SK-N-SH treated with all-trans-retinoic acid at 6 μM for 48 hours (cell line): ENCODE data around the gene ZNF846.

Experiments used
- ATAC-seq: fragments of 200-7000 bp; cut with Tn5 transposase; 3 replicates; pipeline ENCODE4 v1.9.1; 2020; ENCODE audit warnings: mild to moderate bottlenecking, moderate library complexity
- ARNTL ChIP-seq: fragments of 450-650 bp; formaldehyde crosslinking; IDR thresholded peaks from 2 replicates; pipeline ENCODE4 v1.5.0; 2020; ENCODE audit warnings: low read depth, mild to moderate bottlenecking, moderate library complexity, borderline replicate concordance
- CREB5 ChIP-seq: fragments of 250-450 bp; sonication (Bioruptor Pico); IDR thresholded peaks from 2 replicates; pipeline ENCODE4 v1.5.1; 2020; ENCODE audit warnings: low read depth, mild to moderate bottlenecking, moderate library complexity
- CSDC2 ChIP-seq: fragments of 250-450 bp; sonication (Bioruptor Pico); IDR thresholded peaks from 2 replicates; pipeline ENCODE4 v1.5.0; 2020; ENCODE audit warnings: mild to moderate bottlenecking, moderate library complexity
- ESRRG ChIP-seq: fragments of 250-450 bp; sonication (Bioruptor Pico); IDR thresholded peaks from 2 replicates; pipeline ENCODE4 v1.6.1; 2021; ENCODE audit warnings: mild to moderate bottlenecking
- GLIS3 ChIP-seq: fragments of 250-450 bp; sonication (Bioruptor Pico); IDR thresholded peaks from 2 replicates; pipeline ENCODE4 v1.5.0; 2020; ENCODE audit warnings: mild to moderate bottlenecking, moderate library complexity
- ISL1 ChIP-seq: fragments of 250-450 bp; sonication (Bioruptor Pico); IDR thresholded peaks from 2 replicates; pipeline ENCODE4 v2.1.2; 2022; ENCODE audit warnings: mild to moderate bottlenecking, moderate library complexity
- OSR1 ChIP-seq: fragments of 250-450 bp; sonication (Bioruptor Pico); IDR thresholded peaks from 2 replicates; pipeline ENCODE4 v1.8.0; 2022; ENCODE audit warnings: moderate library complexity, mild to moderate bottlenecking, inconsistent platforms
- POU6F1 ChIP-seq: fragments of 250-450 bp; sonication (Bioruptor Pico); IDR thresholded peaks from 2 replicates; pipeline ENCODE4 v1.8.0; 2021; ENCODE audit warnings: low read depth, mild to moderate bottlenecking, moderate library complexity, borderline replicate concordance
- PPARA ChIP-seq: fragments of 250-450 bp; sonication (Bioruptor Pico); IDR thresholded peaks from 2 replicates; pipeline ENCODE4 v1.5.0; 2020; ENCODE audit warnings: mild to moderate bottlenecking, borderline replicate concordance
- RARB ChIP-seq: fragments of 250-450 bp; sonication (Bioruptor Pico); IDR thresholded peaks from 2 replicates; pipeline ENCODE4 v1.8.0; 2021; ENCODE audit warnings: mild to moderate bottlenecking, moderate library complexity
- SNAI2 ChIP-seq: fragments of 250-450 bp; sonication (Bioruptor Pico); IDR thresholded peaks from 2 replicates; pipeline ENCODE4 v1.5.0; 2020; ENCODE audit warnings: mild to moderate bottlenecking, moderate library complexity
- TCF4 ChIP-seq: fragments of 250-450 bp; sonication (Bioruptor Pico); IDR thresholded peaks from 2 replicates; pipeline ENCODE4 v1.8.0; 2021; ENCODE audit warnings: mild to moderate bottlenecking, moderate library complexity, borderline replicate concordance
- ZC3H10 ChIP-seq: fragments of 250-450 bp; sonication (Bioruptor Pico); IDR thresholded peaks from 2 replicates; pipeline ENCODE4 v1.5.1; 2021; ENCODE audit warnings: mild to moderate bottlenecking, moderate library complexity
- ZFP3 ChIP-seq: fragments of 250-450 bp; sonication (Bioruptor Pico); IDR thresholded peaks from 2 replicates; pipeline ENCODE4 v1.5.0; 2020; ENCODE audit warnings: mild to moderate bottlenecking, moderate library complexity
- ZFP30 ChIP-seq: fragments of 450-650 bp; formaldehyde crosslinking; IDR thresholded peaks from 2 replicates; pipeline ENCODE4 v1.5.0; 2022; ENCODE audit warnings: mild to moderate bottlenecking, moderate library complexity
- ZNF565 ChIP-seq: fragments of 450-650 bp; formaldehyde crosslinking; conservative IDR thresholded peaks from 2 replicates; pipeline ENCODE4 v1.5.0; 2020; ENCODE audit warnings: low read depth, mild to moderate bottlenecking, moderate library complexity
- ZNF70 ChIP-seq: fragments of 450-650 bp; formaldehyde crosslinking; IDR thresholded peaks from 2 replicates; pipeline ENCODE4 v1.5.0; 2020; ENCODE audit warnings: mild to moderate bottlenecking, moderate library complexity
- ZNF8 ChIP-seq: fragments of 450-650 bp; formaldehyde crosslinking; IDR thresholded peaks from 2 replicates; pipeline ENCODE4 v1.5.0; 2020; ENCODE audit warnings: mild to moderate bottlenecking, moderate library complexity
- TF ChIP-seq, protein P1 (sequence below): fragments of 250-450 bp; sonication (Bioruptor Pico); IDR thresholded peaks from 2 replicates; pipeline ENCODE4 v1.5.0; 2020; ENCODE audit warnings: mild to moderate bottlenecking, moderate library complexity

The ZNF846 gene

GRCh38 chr19:9808855-9809824, 40.6 kb upstream of the ZNF846 start (continued):
- no peak for TF ChIP-seq CREB5 (CRISPR knock-in tag)
- no peak for TF ChIP-seq RARB (CRISPR knock-in tag)
- TF ChIP-seq ZFP30 (CRISPR knock-in tag), result no peak

DNA sequence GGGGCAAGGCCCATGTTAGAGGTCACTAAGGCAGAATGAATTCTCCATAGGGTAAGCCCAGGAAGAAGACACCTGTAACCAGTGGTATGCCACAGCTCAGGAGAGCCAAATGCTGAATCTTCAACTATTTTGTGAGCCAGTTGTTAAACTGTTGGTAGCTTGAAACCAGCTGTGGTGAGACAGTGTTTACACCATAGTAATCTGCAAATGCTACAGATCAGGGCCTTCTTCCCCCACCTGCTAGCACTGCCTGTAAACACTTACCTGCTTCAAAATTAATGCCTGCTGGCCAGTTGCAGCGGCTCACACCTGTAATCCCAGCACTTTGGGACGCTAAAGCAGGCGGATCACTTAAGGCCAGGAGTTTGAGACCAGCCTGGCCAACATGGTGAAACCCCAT, 38.3 kb upstream of the ZNF846 start:
- ATAC-seq, result no peak
- TF ChIP-seq POU6F1 (CRISPR knock-in tag), result no peak
- no peak for TF ChIP-seq RARB (CRISPR knock-in tag)
- TF ChIP-seq ISL1, result no peak
- no peak for TF ChIP-seq PPARA
- no peak for TF ChIP-seq ZFP3 (CRISPR knock-in tag)
- no peak for TF ChIP-seq GLIS3
- TF ChIP-seq ZC3H10 (CRISPR knock-in tag), result no peak
- TF ChIP-seq SNAI2 (CRISPR knock-in tag), result no peak
- no peak for TF ChIP-seq CSDC2 (CRISPR knock-in tag)

DNA sequence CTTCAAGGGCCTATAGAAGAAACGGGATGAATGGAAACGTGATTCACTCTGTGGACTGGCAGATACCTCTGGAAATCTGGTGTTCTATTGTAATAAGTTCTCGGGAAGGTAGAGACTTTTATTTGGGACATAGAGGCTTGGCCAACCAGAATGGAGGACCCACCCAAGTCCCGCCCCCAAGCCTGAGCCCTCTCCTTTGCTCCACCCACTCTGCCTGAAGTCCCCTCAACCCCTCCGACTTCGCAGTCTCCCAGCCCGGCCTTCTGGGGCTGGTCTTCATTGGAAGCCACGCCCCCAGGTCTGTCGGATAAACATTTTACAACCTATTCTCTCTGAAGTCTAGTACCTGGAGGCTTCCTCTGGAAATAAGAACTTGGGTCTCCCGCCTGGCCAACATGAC, 33.4 kb upstream of the ZNF846 start:
- no peak for ATAC-seq
- TF ChIP-seq, protein P1, sequence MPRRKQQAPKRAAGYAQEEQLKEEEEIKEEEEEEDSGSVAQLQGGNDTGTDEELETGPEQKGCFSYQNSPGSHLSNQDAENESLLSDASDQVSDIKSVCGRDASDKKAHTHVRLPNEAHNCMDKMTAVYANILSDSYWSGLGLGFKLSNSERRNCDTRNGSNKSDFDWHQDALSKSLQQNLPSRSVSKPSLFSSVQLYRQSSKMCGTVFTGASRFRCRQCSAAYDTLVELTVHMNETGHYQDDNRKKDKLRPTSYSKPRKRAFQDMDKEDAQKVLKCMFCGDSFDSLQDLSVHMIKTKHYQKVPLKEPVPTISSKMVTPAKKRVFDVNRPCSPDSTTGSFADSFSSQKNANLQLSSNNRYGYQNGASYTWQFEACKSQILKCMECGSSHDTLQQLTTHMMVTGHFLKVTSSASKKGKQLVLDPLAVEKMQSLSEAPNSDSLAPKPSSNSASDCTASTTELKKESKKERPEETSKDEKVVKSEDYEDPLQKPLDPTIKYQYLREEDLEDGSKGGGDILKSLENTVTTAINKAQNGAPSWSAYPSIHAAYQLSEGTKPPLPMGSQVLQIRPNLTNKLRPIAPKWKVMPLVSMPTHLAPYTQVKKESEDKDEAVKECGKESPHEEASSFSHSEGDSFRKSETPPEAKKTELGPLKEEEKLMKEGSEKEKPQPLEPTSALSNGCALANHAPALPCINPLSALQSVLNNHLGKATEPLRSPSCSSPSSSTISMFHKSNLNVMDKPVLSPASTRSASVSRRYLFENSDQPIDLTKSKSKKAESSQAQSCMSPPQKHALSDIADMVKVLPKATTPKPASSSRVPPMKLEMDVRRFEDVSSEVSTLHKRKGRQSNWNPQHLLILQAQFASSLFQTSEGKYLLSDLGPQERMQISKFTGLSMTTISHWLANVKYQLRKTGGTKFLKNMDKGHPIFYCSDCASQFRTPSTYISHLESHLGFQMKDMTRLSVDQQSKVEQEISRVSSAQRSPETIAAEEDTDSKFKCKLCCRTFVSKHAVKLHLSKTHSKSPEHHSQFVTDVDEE (CRISPR knock-in tag), result no peak
- TF ChIP-seq ZFP30 (CRISPR knock-in tag) (no peak), TCF4 (CRISPR knock-in tag) (no peak), ESRRG (CRISPR knock-in tag) (no peak), ZNF8 (no peak), SNAI2 (CRISPR knock-in tag) (no peak), ZNF70 (CRISPR knock-in tag) (no peak), ISL1 (no peak), CSDC2 (CRISPR knock-in tag) (no peak), PPARA (no peak), CREB5 (CRISPR knock-in tag) (no peak), OSR1 (no peak), ARNTL (CRISPR knock-in tag) (no peak)

GRCh38 chr19:9799162-9799561, 30.6 kb upstream of the ZNF846 start:
- TF ChIP-seq OSR1, result no peak
- TF ChIP-seq PPARA, result no peak
- TF ChIP-seq TCF4 (CRISPR knock-in tag), result no peak
- TF ChIP-seq ZNF8, result no peak
- ATAC-seq, result no peak

GRCh38 chr19:9797871-9798270, 29.3 kb upstream of the ZNF846 start:
- no peak for ATAC-seq
- TF ChIP-seq ZNF565 (CRISPR knock-in tag) (no peak), ESRRG (CRISPR knock-in tag) (no peak), TCF4 (CRISPR knock-in tag) (no peak), PPARA (no peak), ISL1 (no peak), ZNF70 (CRISPR knock-in tag) (no peak), OSR1 (no peak), POU6F1 (CRISPR knock-in tag) (no peak), ZC3H10 (CRISPR knock-in tag) (no peak), ZNF8 (no peak), RARB (CRISPR knock-in tag) (no peak)
- TF ChIP-seq, protein P1 (CRISPR knock-in tag), result no peak
